ENCODE data around the gene PRR11.
"Not testable (repeated sequence)": the region's sequence is repeated elsewhere in the genome, so short reads cannot be mapped to it uniquely, and the experiment has no call there.

The PRR11 gene

GRCh38 chr17:59151591-59151990 is 4.0 kb upstream of the PRR11 start:
- no peak for DNase-seq

- DNase-seq = no peak
These were observed 2.6 kb upstream of the PRR11 start for GRCh38 chr17:59152925-59153324.

GRCh38 chr17:59154292-59154720 is 1.2 kb upstream of the PRR11 start:
- DNase-seq = peak in 32 of 56 donors; percentile 14 to 79 (median 54)

- peak in 54 of 56 donors; percentile 90 to 100 (median 99) for DNase-seq
These were observed 666 bp upstream of the PRR11 start, which contains the start of gene SKA2 for GRCh38 chr17:59154721-59155438. TSS of gene SKA2 (minus strand) at chr17:59155186. CDS start at chr17:59155163, 23 bp downstream.

GRCh38 chr17:59160157-59161025 is 4.8 kb downstream of the PRR11 start:
- DNase-seq = no peak

GRCh38 chr17:59161477-59161876 is 5.9 kb downstream of the PRR11 start:
- no peak for DNase-seq

- peak in 48 of 56 donors; percentile 0 to 85 (median 38) for DNase-seq
These were observed 10.4 kb downstream of the PRR11 start for GRCh38 chr17:59165933-59166342.

- no peak for DNase-seq
These were observed 12.0 kb downstream of the PRR11 start for GRCh38 chr17:59167571-59168001.

GRCh38 chr17:59172436-59173004 is 17.0 kb downstream of the PRR11 start:
- DNase-seq = no peak

GRCh38 chr17:59174671-59175070 is 19.1 kb downstream of the PRR11 start:
- no peak for DNase-seq

GRCh38 chr17:59175076-59175475 is 19.5 kb downstream of the PRR11 start:
- no peak for DNase-seq

GRCh38 chr17:59178266-59178985 is 22.9 kb downstream of the PRR11 start:
- no peak for DNase-seq

GRCh38 chr17:59179601-59180000 is 24.1 kb downstream of the PRR11 start:
- not testable (repeated sequence) for DNase-seq

GRCh38 chr17:59180626-59181025 is 25.1 kb downstream of the PRR11 start:
- no peak for DNase-seq

GRCh38 chr17:59181481-59181880 is 25.9 kb downstream of the PRR11 start:
- DNase-seq = no peak

- DNase-seq = no peak
These were observed 30.5 kb downstream of the PRR11 start for GRCh38 chr17:59185997-59186396.

- no peak for DNase-seq
These were observed 31.3 kb downstream of the PRR11 start for GRCh38 chr17:59186850-59187249.

GRCh38 chr17:59190806-59191205 is 35.3 kb downstream of the PRR11 start:
- no peak for DNase-seq

- no peak for DNase-seq
These were observed 37.9 kb downstream of the PRR11 start for GRCh38 chr17:59193336-59193862.

GRCh38 chr17:59199398-59199797 is 43.9 kb downstream of the PRR11 start:
- DNase-seq = no peak

GRCh38 chr17:59202320-59202719 is 46.8 kb downstream of the PRR11 start:
- no peak for DNase-seq
